Upper lobe of right lung (tissue), 1 donor: ENCODE data around the gene FAM156B. TPM values are rescaled to one million over a fixed set of nuclear protein-coding genes. Genes with fewer than 3 reads are reported as not detected.
"Not testable (repeated sequence)": the region's sequence is repeated elsewhere in the genome, so short reads cannot be mapped to it uniquely, and the experiment has no call there.

ENCODE experiments used
- ATAC-seq: fragments of 200-7000 bp; cut with Tn5 transposase; one replicate; pipeline ENCODE4 v1.9.1; 2020; ENCODE audit warnings: mild to moderate bottlenecking, moderate library complexity
- DNase-seq: peaks from one replicate; pipeline ENCODE4 v3.0.0-alpha.2; 2020
- H3K27ac ChIP-seq: fragments of 200-600 bp; one replicate; pipeline ENCODE4 v1.8.0; 2022
- H3K27me3 ChIP-seq: fragments of 200-600 bp; one replicate; pipeline ENCODE4 v1.8.0; 2022; ENCODE audit warnings: mild to moderate bottlenecking
- H3K36me3 ChIP-seq: fragments of 200-600 bp; one replicate; pipeline ENCODE4 v1.8.0; 2022
- H3K4me1 ChIP-seq: fragments of 200-600 bp; one replicate; pipeline ENCODE4 v1.8.0; 2022
- H3K4me3 ChIP-seq: fragments of 200-600 bp; one replicate; pipeline ENCODE4 v1.8.0; 2022; ENCODE audit warnings: mild to moderate bottlenecking
- H3K9me3 ChIP-seq: fragments of 200-600 bp; one replicate; pipeline ENCODE4 v1.8.0; 2022
- intact Hi-C: fragments of 100-400 bp; cut with DNase I; formaldehyde crosslinking; loops from one replicate; pipeline ENCODE4 v1.11.0; 2022
- total RNA-seq: library from RNA; stranded (reverse); fragmentation: NEBNext Ultra II Directional; extraction: Animal tissue kit (Norgen Biotek cat#: 25700); gene quantifications from one replicate; pipeline ENCODE4 v1.2.1, GENCODE V29; 2021
- donor health status: DM: no; HTN: yes; CAD: no; lungs with severe emphysema.

FAM156B gene
- total RNA-seq, 1 donor from 2014 or later, result 11.9 TPM

DNA sequence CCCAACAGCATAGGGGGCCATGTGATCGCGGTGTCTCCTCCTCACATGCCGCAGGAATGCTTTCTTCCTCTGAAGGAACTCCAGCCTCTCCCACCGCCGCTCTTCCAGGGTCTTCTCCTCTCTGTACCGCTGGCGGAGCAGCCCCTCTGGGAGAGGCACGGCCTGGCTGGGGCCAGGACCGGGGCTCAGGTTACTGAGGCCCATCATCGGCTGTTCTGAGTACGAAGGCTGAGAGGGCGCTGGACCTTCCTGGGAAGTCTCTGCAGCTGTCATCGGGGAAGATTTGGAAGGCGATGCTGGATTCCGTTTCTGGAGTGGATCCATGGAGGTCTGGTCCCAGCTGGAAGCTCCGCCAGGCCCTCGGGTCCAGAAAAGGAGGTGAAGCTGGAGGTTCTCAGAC lies 51.1 kb downstream of the FAM156B start:
- ATAC-seq, H3K27ac ChIP-seq, H3K27me3 ChIP-seq, H3K36me3 ChIP-seq, H3K4me1 ChIP-seq, DNase-seq, intact Hi-C loops, H3K4me3 ChIP-seq, H3K9me3 ChIP-seq: not testable (repeated sequence)

DNA sequence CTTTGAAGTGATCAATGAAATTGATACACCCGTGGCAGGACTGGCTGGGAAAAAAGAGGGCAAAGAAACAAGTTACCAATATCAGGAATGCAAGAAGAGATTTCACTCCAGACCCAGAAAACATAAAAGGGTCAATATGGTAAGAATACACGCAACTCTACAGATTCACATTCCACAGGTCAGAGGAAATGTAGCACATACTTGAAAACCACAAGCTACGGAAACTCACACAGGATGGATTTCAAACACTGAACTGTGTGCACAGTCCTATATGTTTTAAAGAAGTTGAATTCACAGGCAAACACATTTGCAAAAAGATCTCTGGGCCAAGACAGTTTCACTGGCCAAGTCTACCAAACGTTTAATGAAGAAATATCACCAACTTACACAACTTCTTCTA lies 52.2 kb downstream of the FAM156B start:
- H3K27me3 ChIP-seq, DNase-seq, H3K4me1 ChIP-seq, H3K36me3 ChIP-seq, intact Hi-C loops, H3K4me3 ChIP-seq, H3K9me3 ChIP-seq, H3K27ac ChIP-seq: not testable (repeated sequence)
- ATAC-seq, result peak; percentile 25

DNA sequence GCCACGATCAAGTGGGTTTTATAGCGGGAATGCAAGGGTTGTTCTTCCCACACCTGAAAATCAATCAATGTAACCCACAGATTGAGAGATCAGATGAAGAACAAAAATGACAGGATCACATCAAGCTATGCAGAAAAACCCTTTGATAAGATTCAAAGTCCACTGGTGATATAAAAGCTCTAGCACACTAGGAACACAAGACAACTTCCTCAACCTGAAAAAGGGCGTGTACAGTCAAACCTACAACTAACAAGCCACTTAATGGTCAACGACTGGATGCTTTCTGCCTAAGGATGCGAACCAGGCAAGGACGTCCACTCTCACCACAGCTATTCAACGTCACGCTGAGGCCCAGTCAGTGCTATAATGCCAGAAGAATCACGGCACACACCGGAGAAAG lies 52.8 kb downstream of the FAM156B start:
- intact Hi-C loops, result not testable (repeated sequence)

More for the DNA sequence above, 52.8 kb downstream of the FAM156B start:
- not testable (repeated sequence) for H3K27me3 ChIP-seq, H3K9me3 ChIP-seq, H3K36me3 ChIP-seq, H3K4me1 ChIP-seq, H3K27ac ChIP-seq, H3K4me3 ChIP-seq, ATAC-seq, DNase-seq

Other genes with a start within 250 kb of the FAM156B start
- gene SSX7, start 242.4 kb upstream of the FAM156B start, total RNA-seq, result not detected
- not detected for gene SSX2, start 190.2 kb upstream of the FAM156B start, total RNA-seq
- gene SSX2B, start 146.1 kb upstream of the FAM156B start, total RNA-seq, result not detected
- gene SPANXN5, start 99.9 kb upstream of the FAM156B start, total RNA-seq, result not detected
- not detected for gene XAGE5, start 86.0 kb upstream of the FAM156B start, total RNA-seq
- gene XAGE3, start 29.2 kb upstream of the FAM156B start, total RNA-seq, result not detected
- gene FAM156A, start 61.2 kb downstream of the FAM156B start, total RNA-seq, result 23.3 TPM
- 1.3 TPM for gene GPR173, start 151.5 kb downstream of the FAM156B start, total RNA-seq
- gene TSPYL2, start 185.0 kb downstream of the FAM156B start, total RNA-seq, result 44.4 TPM
- gene KANTR, start 196.8 kb downstream of the FAM156B start, total RNA-seq, result 12.6 TPM